GM19035 (cell line): ENCODE results near the gene SLC38A4.

ENCODE experiments used
- ATAC-seq: cut with Tn5 transposase; IDR thresholded peaks from one replicate; pipeline ENCODE4 v1.9.1; 2021; ENCODE audit not compliant: unreplicated experiment

The SLC38A4 gene

DNA sequence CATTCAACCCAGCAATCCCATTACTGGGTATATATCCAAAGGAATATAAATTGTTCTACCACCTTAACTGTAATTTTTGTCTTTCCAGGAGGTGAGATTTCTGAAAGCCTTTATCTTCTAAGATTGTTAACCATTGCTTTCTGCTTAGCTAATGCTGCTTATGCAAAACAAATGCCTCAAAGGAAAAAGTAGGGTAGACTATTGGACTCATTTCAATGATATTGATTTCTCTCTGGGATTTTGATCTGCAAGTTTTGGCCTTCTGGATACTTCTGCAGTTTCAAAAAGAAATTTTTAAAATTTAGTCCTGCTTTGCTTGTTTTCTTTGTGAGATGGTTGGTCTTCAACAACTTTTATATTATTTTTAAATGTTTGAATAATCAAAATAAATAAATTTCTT lies 108.6 kb downstream of the SLC38A4 start:
- no peak for ATAC-seq
